Testis (tissue), 2 donors: ENCODE measurements around the gene GABRA5.

Experiments
- CTCF ChIP-seq, 3 experiments: fragments of 450-650 bp in 2 of 3; fragments of 200-600 bp in 1 of 3; sonication (generic) in 1 of 3; IDR thresholded peaks; one replicate each; pipeline ENCODE4 v1.5.1; 2016 to 2019; ENCODE audit warnings: antibody characterized with exemption in 3 of 3, mild to moderate bottlenecking in 2 of 3, moderate library complexity in 1 of 3
- POLR2A ChIP-seq: fragments of 450-650 bp; IDR thresholded peaks from one replicate; pipeline ENCODE4 v1.6.1; 2017; ENCODE audit warnings: antibody characterized with exemption, mild to moderate bottlenecking, moderate library complexity

GRCh38 chr15:26996250-26996649, 129.4 kb downstream of the GABRA5 start:
- no peak for TF ChIP-seq CTCF (IDR thresholded peaks at IDR 0.05)
- TF ChIP-seq POLR2A, result no peak
